ENCODE data around the gene VAC14. TPM values are rescaled to one million over a fixed set of nuclear protein-coding genes. Genes with fewer than 3 reads are reported as not detected.

VAC14 gene
- total RNA-seq, 1 donor from 2014 or later = 16.1 TPM

DNA sequence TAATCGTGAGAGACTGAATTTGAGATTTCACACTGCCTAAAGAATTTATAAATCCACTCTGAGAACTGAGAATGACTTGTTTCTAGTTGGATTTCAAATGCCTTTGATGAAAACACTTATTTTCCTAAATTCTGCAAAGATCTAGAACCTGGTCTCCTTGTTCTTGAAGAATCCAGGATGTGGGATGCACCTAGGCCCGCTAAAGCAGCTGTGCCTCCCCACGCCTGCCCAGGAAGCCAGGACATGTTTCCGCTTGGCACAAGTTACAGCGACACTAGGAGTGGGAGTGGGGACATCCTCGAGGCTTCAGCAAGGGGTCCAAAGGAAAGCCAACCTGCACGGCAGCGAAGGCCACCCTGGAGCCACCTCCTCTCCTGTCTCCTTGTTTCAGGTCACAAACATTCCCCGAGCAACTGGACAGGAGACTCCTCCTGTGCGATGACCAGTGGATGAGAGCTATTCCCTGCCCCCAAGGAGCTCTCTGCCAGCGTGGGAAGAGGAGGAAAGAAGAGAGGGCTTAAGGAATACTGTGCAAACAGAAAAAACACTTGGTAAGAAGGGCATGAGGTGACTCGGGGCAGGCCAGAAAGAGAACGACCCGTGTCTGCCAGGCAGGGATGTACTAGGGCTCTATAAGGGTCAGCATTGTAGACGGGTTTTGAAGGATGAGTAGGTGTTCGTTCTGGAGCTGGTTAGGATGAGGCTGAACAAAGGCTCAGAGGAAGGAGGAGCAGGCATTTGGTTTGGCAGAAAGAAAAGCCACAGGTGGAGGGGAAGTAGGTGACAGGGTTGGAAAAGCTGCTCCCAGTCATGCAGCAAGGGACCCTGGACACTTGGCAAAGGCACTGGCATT is 11.1 kb downstream of the VAC14 start:
- Mint-ChIP-seq H3K4me3 (no peak overlapping the region), H3K27ac (peak overlapping the region; percentile 66)
- peaks cover 51% of the 10 kb centered on the region for H4K20me1 ChIP-seq (ENCODE audit: low read depth)

GRCh38 chr16:70788668-70789594 is 12.0 kb downstream of the VAC14 start:
- H3K27me3 Mint-ChIP-seq (ENCODE audit: insufficient read depth, low read depth) = peaks cover 6% of the 10 kb centered on the region
- Histone ChIP-seq H3F3A (ENCODE audit: low read depth) (peaks cover 4% of the 10 kb centered on the region), H3K4me2 (no peak overlapping the region), H3K79me2 (ENCODE audit: low read depth) (peaks cover 35% of the 10 kb centered on the region), H4K20me1 (ENCODE audit: low read depth) (peaks cover 43% of the 10 kb centered on the region), H3K9me3 (ENCODE audit: low read depth) (no peaks in the 10 kb centered on the region), H2AFZ (replicated peaks) (no peak overlapping the region), H3K27ac (no peak overlapping the region), H3K9ac (no peak overlapping the region), H3K27me3 (no peaks in the 10 kb centered on the region), H3K4me3 (no peak overlapping the region), H3K36me3 (no peaks in the 10 kb centered on the region), H3K4me1 (peaks cover 11% of the 10 kb centered on the region)
- H3K4me3 Mint-ChIP-seq = no peak overlapping the region
- DNase-seq (ENCODE audit: low spot score) = no peak
- H3K27ac Mint-ChIP-seq = peak overlapping the region; percentile 66
- H3K9me3 Mint-ChIP-seq = no peaks in the 10 kb centered on the region
- TF ChIP-seq CTCF (IDR thresholded peaks at IDR 0.05) = no peak
- TF ChIP-seq EZH2phosphoT487 (IDR thresholded peaks at IDR 0.05) = no peak
- no peak for TF ChIP-seq EZH2 (IDR thresholded peaks at IDR 0.05)
- H3K4me1 Mint-ChIP-seq = peaks cover 19% of the 10 kb centered on the region
- peaks cover 7% of the 10 kb centered on the region for H3K36me3 Mint-ChIP-seq

More for the DNA sequence above, 11.1 kb downstream of the VAC14 start:
- Histone ChIP-seq H3K9ac (peak overlapping the region; percentile 20), H3K27ac (no peak overlapping the region), H3K4me2 (no peak overlapping the region), H3K79me2 (ENCODE audit: low read depth) (peaks cover 44% of the 10 kb centered on the region), H2AFZ (replicated peaks) (no peak overlapping the region), H3F3A (ENCODE audit: low read depth) (peaks cover 4% of the 10 kb centered on the region), H3K36me3 (no peaks in the 10 kb centered on the region), H3K4me1 (peaks cover 11% of the 10 kb centered on the region), H3K27me3 (no peaks in the 10 kb centered on the region), H3K4me3 (no peak overlapping the region), H3K9me3 (ENCODE audit: low read depth) (no peaks in the 10 kb centered on the region)
- Mint-ChIP-seq H3K27me3 (ENCODE audit: insufficient read depth, low read depth) (peaks cover 6% of the 10 kb centered on the region), H3K9me3 (no peaks in the 10 kb centered on the region), H3K4me1 (peaks cover 22% of the 10 kb centered on the region), H3K36me3 (peaks cover 5% of the 10 kb centered on the region)
- no peak for TF ChIP-seq EZH2phosphoT487 (IDR thresholded peaks at IDR 0.05)
- no peak for TF ChIP-seq EZH2 (IDR thresholded peaks at IDR 0.05)
- TF ChIP-seq CTCF (IDR thresholded peaks at IDR 0.05) = no peak
- DNase-seq (ENCODE audit: low spot score) = no peak

DNA sequence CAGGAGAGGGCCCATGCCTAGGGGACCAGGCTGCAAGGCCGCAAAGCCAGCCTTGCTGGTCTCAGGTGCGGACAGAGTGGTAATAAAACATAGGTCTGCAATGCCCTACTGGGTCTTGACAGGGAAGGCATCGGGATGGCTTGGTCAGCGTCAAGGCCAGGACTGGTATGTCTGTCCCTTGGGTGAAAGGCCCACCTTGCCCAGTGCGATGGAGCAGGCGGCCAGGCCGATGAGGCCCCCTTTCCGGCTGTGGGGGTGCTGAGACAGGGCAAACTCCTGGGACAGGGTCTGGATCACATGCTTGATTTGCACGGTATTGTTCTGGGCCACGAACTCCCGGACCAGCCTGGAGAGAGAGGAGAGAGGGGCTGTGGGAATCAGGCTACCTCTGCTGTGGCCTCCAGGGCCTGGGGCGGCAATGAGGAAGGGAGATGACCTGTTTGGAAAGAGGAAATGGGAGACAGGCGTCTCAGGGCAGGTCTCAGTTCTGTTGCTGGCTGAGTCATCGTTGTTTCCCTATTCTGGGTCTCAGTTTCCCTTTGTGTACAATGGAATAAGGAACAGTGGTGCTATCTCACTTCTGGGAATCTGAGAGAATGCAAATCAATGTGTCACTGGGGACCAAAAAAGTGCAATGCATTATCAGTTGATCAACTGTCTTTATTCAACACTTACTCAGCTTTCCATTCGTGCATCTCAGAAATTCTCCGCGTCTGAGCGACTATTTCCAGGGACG is 14.8 kb downstream of the VAC14 start:
- H3F3A ChIP-seq (ENCODE audit: low read depth) = peaks cover 3% of the 10 kb centered on the region
- peaks cover 29% of the 10 kb centered on the region for H4K20me1 ChIP-seq (ENCODE audit: low read depth)
- peaks cover 19% of the 10 kb centered on the region for H3K36me3 Mint-ChIP-seq
- no peak overlapping the region for H3K4me3 ChIP-seq
- no peak overlapping the region for H3K4me2 ChIP-seq
- H3K27me3 Mint-ChIP-seq (ENCODE audit: insufficient read depth, low read depth) = peaks cover 6% of the 10 kb centered on the region
- H3K27me3 ChIP-seq = no peaks in the 10 kb centered on the region
- no peaks in the 10 kb centered on the region for H3K9me3 ChIP-seq (ENCODE audit: low read depth)
- H2AFZ ChIP-seq (replicated peaks) = no peak overlapping the region
- no peak overlapping the region for H3K4me3 Mint-ChIP-seq
- H3K9me3 Mint-ChIP-seq = no peaks in the 10 kb centered on the region
- H3K9ac ChIP-seq = no peak overlapping the region
- TF ChIP-seq EZH2 (IDR thresholded peaks at IDR 0.05) (no peak), CTCF (IDR thresholded peaks at IDR 0.05) (no peak), EZH2phosphoT487 (IDR thresholded peaks at IDR 0.05) (no peak)
- peaks cover 17% of the 10 kb centered on the region for H3K4me1 Mint-ChIP-seq
- peaks cover 10% of the 10 kb centered on the region for H3K4me1 ChIP-seq
- no peaks in the 10 kb centered on the region for H3K36me3 ChIP-seq
- no peak overlapping the region for H3K27ac Mint-ChIP-seq
- H3K27ac ChIP-seq = no peak overlapping the region
- peaks cover 9% of the 10 kb centered on the region for H3K79me2 ChIP-seq (ENCODE audit: low read depth)
- no peak for DNase-seq (ENCODE audit: low spot score)
